ENCODE data around the gene ATP6V1C2.
"Not testable (repeated sequence)": the region's sequence is repeated elsewhere in the genome, so short reads cannot be mapped to it uniquely, and the experiment has no call there.

The ATP6V1C2 gene

GRCh38 chr2:10777842-10778723, 56.7 kb downstream of the ATP6V1C2 start:
- no peak for DNase-seq (ENCODE audit: low spot score)
- Mint-ChIP-seq H3K27ac (no peak overlapping the region), H3K36me3 (ENCODE audit: low read depth) (peaks cover 18% of the 10 kb centered on the region), H3K27me3 (ENCODE audit: low read depth) (no peaks in the 10 kb centered on the region), H3K4me1 (ENCODE audit: low read depth) (no peaks in the 10 kb centered on the region), H3K9me3 (no peaks in the 10 kb centered on the region), H3K4me3 (no peak overlapping the region)

- H3K9me3 Mint-ChIP-seq = no peaks in the 10 kb centered on the region
- H3K4me1 Mint-ChIP-seq (ENCODE audit: low read depth) = no peaks in the 10 kb centered on the region
- H3K27me3 Mint-ChIP-seq (ENCODE audit: low read depth) = no peaks in the 10 kb centered on the region
- H3K4me3 Mint-ChIP-seq = no peak overlapping the region
- H3K36me3 Mint-ChIP-seq (ENCODE audit: low read depth) = peaks cover 24% of the 10 kb centered on the region
- H3K27ac Mint-ChIP-seq = no peak overlapping the region
- no peak for DNase-seq (ENCODE audit: low spot score)
Measured at GRCh38 chr2:10778724-10779115, 57.3 kb downstream of the ATP6V1C2 start.

GRCh38 chr2:10779776-10780490, 58.5 kb downstream of the ATP6V1C2 start:
- no peaks in the 10 kb centered on the region for H3K27me3 Mint-ChIP-seq (ENCODE audit: low read depth)
- peaks cover 34% of the 10 kb centered on the region for H3K36me3 Mint-ChIP-seq (ENCODE audit: low read depth)
- no peak for DNase-seq (ENCODE audit: low spot score)
- H3K4me1 Mint-ChIP-seq (ENCODE audit: low read depth) = no peaks in the 10 kb centered on the region
- H3K27ac Mint-ChIP-seq = no peak overlapping the region
- no peaks in the 10 kb centered on the region for H3K9me3 Mint-ChIP-seq
- no peak overlapping the region for H3K4me3 Mint-ChIP-seq

- H3K9me3 Mint-ChIP-seq = no peaks in the 10 kb centered on the region
- DNase-seq (ENCODE audit: low spot score) = no peak
- H3K27me3 Mint-ChIP-seq (ENCODE audit: low read depth) = no peaks in the 10 kb centered on the region
- H3K4me1 Mint-ChIP-seq (ENCODE audit: low read depth) = no peaks in the 10 kb centered on the region
- no peak overlapping the region for H3K27ac Mint-ChIP-seq
- H3K4me3 Mint-ChIP-seq = no peak overlapping the region
- H3K36me3 Mint-ChIP-seq (ENCODE audit: low read depth) = peaks cover 39% of the 10 kb centered on the region
Measured at GRCh38 chr2:10780491-10780820, 59.0 kb downstream of the ATP6V1C2 start.

GRCh38 chr2:10780821-10781220, 59.4 kb downstream of the ATP6V1C2 start:
- not testable (repeated sequence) for H3K27ac Mint-ChIP-seq; H3K4me1 Mint-ChIP-seq (ENCODE audit: low read depth); H3K4me3 Mint-ChIP-seq; H3K9me3 Mint-ChIP-seq; H3K27me3 Mint-ChIP-seq (ENCODE audit: low read depth); DNase-seq (ENCODE audit: low spot score)
- peaks cover 40% of the 10 kb centered on the region for H3K36me3 Mint-ChIP-seq (ENCODE audit: low read depth)

- Mint-ChIP-seq H3K36me3 (ENCODE audit: low read depth) (peaks cover 47% of the 10 kb centered on the region), H3K4me1 (ENCODE audit: low read depth) (no peaks in the 10 kb centered on the region), H3K9me3 (no peaks in the 10 kb centered on the region), H3K4me3 (no peak overlapping the region), H3K27me3 (ENCODE audit: low read depth) (no peaks in the 10 kb centered on the region), H3K27ac (no peak overlapping the region)
- no peak for DNase-seq (ENCODE audit: low spot score)
Measured at GRCh38 chr2:10781746-10782145, 60.3 kb downstream of the ATP6V1C2 start.

GRCh38 chr2:10783421-10783820, 62.0 kb downstream of the ATP6V1C2 start:
- H3K36me3 Mint-ChIP-seq (ENCODE audit: low read depth) = peaks cover 62% of the 10 kb centered on the region
- H3K4me3 Mint-ChIP-seq = no peak overlapping the region
- H3K27me3 Mint-ChIP-seq (ENCODE audit: low read depth) = no peaks in the 10 kb centered on the region
- no peaks in the 10 kb centered on the region for H3K9me3 Mint-ChIP-seq
- no peak overlapping the region for H3K27ac Mint-ChIP-seq
- DNase-seq (ENCODE audit: low spot score) = no peak
- no peaks in the 10 kb centered on the region for H3K4me1 Mint-ChIP-seq (ENCODE audit: low read depth)

- no peak for DNase-seq (ENCODE audit: low spot score)
- H3K27ac Mint-ChIP-seq = no peak overlapping the region
- H3K36me3 Mint-ChIP-seq (ENCODE audit: low read depth) = peaks cover 72% of the 10 kb centered on the region
- no peaks in the 10 kb centered on the region for H3K27me3 Mint-ChIP-seq (ENCODE audit: low read depth)
- H3K9me3 Mint-ChIP-seq = no peaks in the 10 kb centered on the region
- H3K4me3 Mint-ChIP-seq = no peak overlapping the region
- no peaks in the 10 kb centered on the region for H3K4me1 Mint-ChIP-seq (ENCODE audit: low read depth)
Measured at GRCh38 chr2:10784719-10785118, 63.3 kb downstream of the ATP6V1C2 start.

GRCh38 chr2:10785260-10785659, 63.8 kb downstream of the ATP6V1C2 start:
- H3K27ac Mint-ChIP-seq = no peak overlapping the region
- H3K4me1 Mint-ChIP-seq (ENCODE audit: low read depth) = no peaks in the 10 kb centered on the region
- no peak overlapping the region for H3K4me3 Mint-ChIP-seq
- no peaks in the 10 kb centered on the region for H3K9me3 Mint-ChIP-seq
- H3K27me3 Mint-ChIP-seq (ENCODE audit: low read depth) = no peaks in the 10 kb centered on the region
- peaks cover 69% of the 10 kb centered on the region for H3K36me3 Mint-ChIP-seq (ENCODE audit: low read depth)
- DNase-seq (ENCODE audit: low spot score) = no peak

GRCh38 chr2:10786240-10786982, 65.0 kb downstream of the ATP6V1C2 start:
- no peaks in the 10 kb centered on the region for H3K4me1 Mint-ChIP-seq (ENCODE audit: low read depth)
- no peak for DNase-seq (ENCODE audit: low spot score)
- H3K36me3 Mint-ChIP-seq (ENCODE audit: low read depth) = peaks cover 75% of the 10 kb centered on the region
- H3K27me3 Mint-ChIP-seq (ENCODE audit: low read depth) = no peaks in the 10 kb centered on the region
- H3K27ac Mint-ChIP-seq = peak overlapping the region; percentile 52
- H3K9me3 Mint-ChIP-seq = no peaks in the 10 kb centered on the region
- H3K4me3 Mint-ChIP-seq = no peak overlapping the region

- Mint-ChIP-seq H3K27me3 (ENCODE audit: low read depth) (no peaks in the 10 kb centered on the region), H3K4me1 (ENCODE audit: low read depth) (no peaks in the 10 kb centered on the region), H3K9me3 (no peaks in the 10 kb centered on the region), H3K27ac (no peak overlapping the region), H3K4me3 (no peak overlapping the region), H3K36me3 (ENCODE audit: low read depth) (peaks cover 82% of the 10 kb centered on the region)
- DNase-seq (ENCODE audit: low spot score) = no peak
Measured at GRCh38 chr2:10787176-10787968, 65.9 kb downstream of the ATP6V1C2 start.

GRCh38 chr2:10788855-10789254, 67.4 kb downstream of the ATP6V1C2 start:
- H3K9me3 Mint-ChIP-seq = no peaks in the 10 kb centered on the region
- no peaks in the 10 kb centered on the region for H3K27me3 Mint-ChIP-seq (ENCODE audit: low read depth)
- no peak overlapping the region for H3K4me3 Mint-ChIP-seq
- peaks cover 83% of the 10 kb centered on the region for H3K36me3 Mint-ChIP-seq (ENCODE audit: low read depth)
- DNase-seq (ENCODE audit: low spot score) = no peak
- H3K4me1 Mint-ChIP-seq (ENCODE audit: low read depth) = no peaks in the 10 kb centered on the region
- H3K27ac Mint-ChIP-seq = no peak overlapping the region

GRCh38 chr2:10790228-10790973, 69.0 kb downstream of the ATP6V1C2 start:
- Mint-ChIP-seq H3K4me3 (no peak overlapping the region), H3K9me3 (no peaks in the 10 kb centered on the region), H3K27ac (no peak overlapping the region), H3K4me1 (ENCODE audit: low read depth) (no peaks in the 10 kb centered on the region), H3K36me3 (ENCODE audit: low read depth) (peaks cover 76% of the 10 kb centered on the region), H3K27me3 (ENCODE audit: low read depth) (no peaks in the 10 kb centered on the region)
- DNase-seq (ENCODE audit: low spot score) = no peak

Data from T-helper 2 cell treated with Interferon-gamma antibody and Interleukin-4, amounts not matched to agents 5 μg/mL and 100 μg/mL, for 36 hours (primary cell).